Left lobe of liver (tissue), 2 donors: ENCODE results near the gene ELL2. TPM values are rescaled to one million over a fixed set of nuclear protein-coding genes. Genes with fewer than 3 reads are reported as not detected.
"Not testable (repeated sequence)": the region's sequence is repeated elsewhere in the genome, so short reads cannot be mapped to it uniquely, and the experiment has no call there.

Experiments used
- ATAC-seq: fragments of 200-7000 bp; cut with Tn5 transposase; one replicate; pipeline ENCODE4 v1.9.1; 2020; ENCODE audit warnings: mild to moderate bottlenecking, moderate library complexity
- DNase-seq: peaks from one replicate; pipeline ENCODE4 v3.0.0-alpha.2; 2020; ENCODE audit warnings: low spot score
- total RNA-seq: library from RNA; stranded (reverse); gene quantifications from one replicate; pipeline ENCODE4 v1.2.1, GENCODE V29; 2021
- donor health status: DM: no; HTN: no; CAD: no; lungs with moderate emphysema.
- donor health status: DM: no; HTN: yes; CAD: no.

ELL2 gene
- total RNA-seq, 1 donor from 2014 or later = 76.4 TPM

DNA sequence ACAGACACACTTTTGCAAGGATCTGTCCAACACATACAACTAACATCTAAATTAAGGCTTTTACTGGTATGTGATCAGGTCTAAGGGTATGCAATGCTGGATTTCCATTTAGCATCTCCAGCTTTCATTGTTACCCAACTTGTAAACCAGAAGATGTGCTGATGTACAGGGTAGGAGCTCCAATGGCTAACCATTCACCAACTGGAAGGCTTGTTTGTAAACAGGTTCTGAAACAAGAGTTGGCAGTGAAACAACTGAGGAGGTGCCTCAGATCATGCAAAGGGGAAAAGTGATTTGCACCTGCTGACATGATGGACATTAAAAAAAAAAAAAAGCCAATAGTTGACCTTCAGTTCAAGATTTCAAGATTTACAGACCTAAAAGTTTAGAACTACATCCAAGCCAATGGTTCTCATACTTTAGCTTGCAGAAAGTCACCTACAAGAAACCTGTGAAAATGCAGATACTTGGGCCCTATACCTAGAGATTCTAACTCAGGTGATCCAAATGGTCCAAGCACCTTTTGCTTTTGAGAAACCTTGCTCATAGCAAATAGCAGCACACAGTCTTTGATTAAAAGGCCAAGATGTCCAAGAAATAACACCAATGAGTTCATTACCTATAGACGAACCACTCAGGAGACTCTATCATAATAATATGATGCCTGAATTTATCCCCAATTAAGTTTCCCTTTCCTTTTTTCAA lies 75.2 kb downstream of the ELL2 start:
- ATAC-seq = no peak
- no peak for DNase-seq

DNA sequence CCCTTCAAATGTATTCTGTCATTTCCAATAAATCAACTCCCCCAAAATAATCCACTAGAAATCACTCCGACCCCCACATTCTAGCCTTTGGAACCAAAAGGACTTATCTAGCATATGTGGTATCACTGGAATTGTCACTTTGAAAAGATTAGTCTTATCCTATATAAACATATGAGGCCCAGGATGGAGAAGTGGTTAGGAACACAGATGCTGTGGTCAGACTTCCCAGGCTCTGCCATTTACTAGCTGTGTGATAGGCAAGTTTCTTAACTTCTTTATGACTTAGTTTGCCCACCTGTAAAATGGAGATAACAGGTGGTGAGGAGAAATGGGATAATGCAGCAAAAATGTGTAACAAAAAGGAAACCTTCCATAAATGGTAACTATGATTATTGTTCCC lies 77.1 kb downstream of the ELL2 start:
- DNase-seq = no peak

DNA sequence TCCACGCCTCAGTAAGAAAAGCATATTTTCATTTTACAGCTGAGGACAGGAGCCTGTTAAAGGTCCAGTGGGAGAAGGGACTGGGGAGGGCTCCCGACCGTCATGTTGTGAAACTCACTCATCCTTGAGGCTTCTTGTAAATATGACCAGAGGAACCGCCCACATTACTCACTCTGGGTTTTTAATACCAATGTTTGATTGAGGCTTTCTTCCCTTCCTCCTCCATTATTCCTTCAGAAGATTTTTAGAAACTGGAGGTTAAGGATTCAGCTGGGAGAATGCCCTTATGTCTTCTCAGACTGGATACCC lies 77.7 kb downstream of the ELL2 start:
- no peak for ATAC-seq

More for the DNA sequence above, 77.1 kb downstream of the ELL2 start:
- ATAC-seq = no peak

DNA sequence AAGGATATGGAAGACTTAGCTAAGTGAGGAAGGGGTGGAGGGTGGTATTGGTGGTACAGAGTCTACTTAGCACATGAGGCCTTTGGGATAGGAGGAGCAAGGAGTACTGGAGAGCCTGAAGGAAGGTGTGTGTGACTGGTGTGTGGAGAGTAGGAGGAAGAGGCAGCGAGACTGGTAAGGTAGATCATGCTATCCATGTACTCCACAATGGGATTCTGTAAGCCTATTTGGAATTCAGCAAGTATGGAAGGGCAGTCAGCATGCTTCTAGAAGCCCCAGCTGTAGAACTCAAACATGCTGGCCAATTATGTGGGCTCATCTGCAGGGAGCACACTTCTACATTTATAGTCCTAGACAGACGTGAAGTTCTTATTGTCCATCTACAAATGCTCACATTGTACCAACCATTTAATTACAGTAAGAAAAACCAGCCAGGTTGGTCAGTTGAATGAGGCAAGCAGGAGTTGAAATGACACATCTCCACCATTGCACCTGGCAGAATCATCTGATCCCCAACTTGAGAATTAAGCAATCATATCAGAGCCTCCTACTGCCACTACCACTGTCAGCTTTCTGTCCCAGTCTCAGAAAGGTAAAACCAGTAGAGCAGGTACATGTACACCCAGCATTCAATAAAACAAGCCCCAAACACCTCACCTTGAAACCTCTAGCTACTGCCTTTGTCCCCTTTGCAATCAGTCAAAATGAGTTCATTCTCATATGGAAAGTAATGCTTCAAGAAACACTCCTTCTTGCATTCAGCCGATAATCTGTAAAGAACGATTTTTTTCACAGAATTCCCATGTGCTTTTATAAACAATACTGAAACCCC lies 78.2 kb downstream of the ELL2 start:
- ATAC-seq = peak; percentile 3

More for the DNA sequence above, 77.7 kb downstream of the ELL2 start:
- no peak for DNase-seq

DNA sequence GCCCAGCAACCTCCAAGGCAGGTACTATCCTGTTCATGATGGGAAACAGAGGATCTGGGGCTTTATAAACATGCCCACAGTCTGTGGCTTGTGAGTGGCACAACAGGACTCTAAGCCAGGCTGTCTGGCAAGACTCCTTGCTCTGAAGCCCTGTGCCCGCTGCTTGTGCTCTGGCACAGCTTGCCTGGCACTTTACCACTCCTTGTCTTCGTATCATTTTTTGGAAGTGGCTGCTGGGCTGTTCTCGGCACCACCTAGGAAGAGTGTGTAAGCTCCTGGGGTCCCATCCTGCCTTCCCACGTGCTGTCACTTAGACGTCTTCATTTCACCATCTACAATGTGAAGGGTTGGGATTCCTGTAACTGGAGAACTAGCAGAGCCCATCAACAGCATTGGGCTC lies 79.8 kb downstream of the ELL2 start:
- ATAC-seq (peak; percentile 37), DNase-seq (no peak)

More for the DNA sequence above, 78.2 kb downstream of the ELL2 start:
- DNase-seq = no peak

DNA sequence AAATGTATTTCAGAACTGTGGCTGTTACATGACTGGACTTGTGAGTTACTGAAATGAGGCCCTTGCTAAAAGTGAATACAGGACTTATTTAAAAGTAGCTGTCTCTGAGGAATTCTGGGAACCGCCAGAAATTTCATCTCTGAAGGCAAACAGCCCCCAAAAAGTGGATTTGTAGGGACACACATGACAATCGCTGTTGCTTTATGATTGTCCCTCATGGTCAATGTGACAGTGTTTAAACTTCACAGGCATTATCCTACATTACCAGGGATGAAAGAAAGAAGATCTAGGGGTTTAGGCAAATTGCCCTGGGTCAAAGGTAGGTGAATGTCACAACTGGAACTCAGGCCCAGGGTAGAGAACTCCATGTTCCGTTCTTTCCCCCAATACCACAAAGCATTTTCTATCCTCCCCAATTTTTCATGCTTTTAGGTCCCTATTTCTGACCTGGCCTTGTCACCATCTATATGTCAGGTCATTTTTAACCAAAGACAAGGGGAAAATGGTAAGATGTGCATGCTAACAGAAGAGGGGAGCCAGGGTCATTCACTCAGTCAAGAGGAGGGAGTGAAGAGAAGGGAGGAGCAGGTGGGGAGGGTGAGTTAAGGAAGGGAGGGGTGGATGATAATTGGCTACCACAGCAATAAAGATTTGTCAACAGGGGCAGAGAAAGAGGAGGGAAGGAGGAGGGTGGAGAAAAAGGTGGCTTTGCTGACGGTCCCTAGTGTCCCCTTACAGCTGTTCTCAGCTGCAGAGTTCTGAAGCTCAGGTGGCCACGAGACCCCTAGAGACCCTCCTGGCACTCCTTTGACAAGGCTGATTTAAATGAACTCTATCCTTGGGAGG lies 81.3 kb downstream of the ELL2 start:
- DNase-seq = no peak
- peak; percentile 25 for ATAC-seq

DNA sequence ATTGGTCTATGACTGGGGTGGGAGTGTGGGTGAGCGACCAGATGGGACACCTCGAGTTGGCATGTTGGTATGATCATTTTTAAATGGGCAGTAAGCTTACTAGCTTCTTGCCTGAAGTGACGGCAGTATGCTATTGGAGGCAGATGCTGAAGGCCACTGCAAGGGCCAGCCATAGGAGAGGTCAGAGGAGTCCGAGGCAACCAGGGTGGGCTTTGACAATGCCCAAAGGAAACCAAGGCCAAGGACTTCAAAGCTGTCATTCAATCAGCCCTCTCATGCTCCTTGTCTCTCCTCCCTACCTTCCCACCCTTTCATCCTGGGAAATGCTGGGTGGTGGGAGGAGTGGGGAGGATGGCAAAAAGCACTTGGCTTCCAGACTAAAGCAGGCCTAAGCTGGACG lies 82.0 kb downstream of the ELL2 start:
- no peak for DNase-seq
- peak; percentile 2 for ATAC-seq

DNA sequence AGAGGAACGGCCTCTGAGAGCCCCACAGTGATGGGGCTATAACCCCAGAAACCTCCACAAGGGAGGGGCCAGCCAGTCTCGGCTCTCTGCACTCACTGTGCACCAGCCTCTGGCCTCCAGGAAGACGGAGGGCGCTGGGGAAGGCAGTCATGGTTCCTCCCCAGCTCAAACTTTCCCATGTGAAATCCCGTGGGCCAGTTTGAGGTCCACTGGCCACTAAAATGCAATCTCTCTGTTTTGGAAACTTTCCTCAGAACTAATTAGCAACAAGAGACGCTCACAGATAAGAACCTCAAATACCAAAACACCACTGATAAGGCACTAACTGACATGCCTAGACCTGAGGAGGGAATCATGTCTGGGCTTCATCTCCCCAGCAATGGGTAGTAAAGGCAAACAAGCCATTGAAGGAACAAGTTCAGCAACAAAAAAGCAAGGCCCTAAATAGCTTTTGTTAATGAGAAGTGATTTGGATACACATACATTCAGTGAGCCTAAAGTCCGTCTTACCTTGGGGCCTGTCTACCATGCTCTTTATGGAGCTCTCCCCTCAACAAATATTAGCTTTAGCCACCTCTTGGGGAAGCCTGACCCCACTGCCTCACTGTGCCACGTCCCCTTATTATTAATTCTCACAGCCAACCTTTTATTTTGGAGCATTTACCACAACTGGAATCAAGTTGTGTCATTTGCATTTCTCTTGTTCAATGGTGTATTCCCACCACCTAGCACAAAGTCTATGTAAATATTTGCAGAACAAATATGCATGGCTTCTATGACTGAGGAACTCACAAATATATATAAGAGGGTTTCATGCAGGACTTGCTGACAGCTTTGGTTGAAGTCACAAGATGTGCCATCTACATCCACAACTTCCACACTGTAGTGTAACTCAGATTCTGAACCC lies 83.0 kb downstream of the ELL2 start:
- ATAC-seq (peak; percentile 58), DNase-seq (no peak)

DNA sequence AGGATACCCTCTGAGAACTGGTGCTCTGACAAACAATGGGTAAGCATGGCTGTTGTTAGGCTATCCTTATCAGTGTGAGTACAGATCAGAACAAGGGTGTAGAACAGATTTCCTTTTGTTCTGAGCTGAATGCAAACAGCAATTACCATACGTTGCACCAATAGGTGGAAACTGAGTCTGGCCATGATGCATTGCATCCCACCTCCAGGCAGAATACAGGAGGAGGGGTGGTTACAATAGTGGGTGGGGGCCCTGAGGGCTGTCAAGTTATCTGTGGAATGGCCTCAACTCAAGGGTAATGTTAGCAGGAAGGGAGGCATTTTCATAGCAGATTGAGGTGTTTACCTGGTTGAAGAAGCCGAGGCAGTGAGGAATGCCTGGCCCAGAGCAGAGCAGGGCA lies 84.9 kb downstream of the ELL2 start:
- DNase-seq = no peak
- ATAC-seq = no peak

DNA sequence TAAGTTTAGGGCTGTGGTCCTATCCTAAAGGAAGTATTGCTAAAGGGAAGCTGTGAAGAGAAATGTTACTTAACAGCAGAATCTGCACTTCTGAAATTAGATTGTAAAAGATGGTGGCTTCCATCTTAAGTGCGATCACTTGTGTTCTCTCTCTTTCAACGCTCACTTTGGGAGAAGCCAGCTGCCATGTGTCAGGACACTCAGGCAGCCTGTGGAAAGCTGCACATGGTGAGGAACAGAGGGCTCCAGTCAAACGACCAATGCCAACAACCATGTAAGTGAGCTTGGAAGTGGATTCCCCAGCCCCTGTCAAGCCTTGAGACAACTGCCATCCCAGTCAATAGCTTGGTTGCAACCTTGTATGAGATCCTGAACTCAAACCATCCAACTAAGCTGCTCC lies 87.4 kb downstream of the ELL2 start:
- no peak for DNase-seq
- no peak for ATAC-seq

DNA sequence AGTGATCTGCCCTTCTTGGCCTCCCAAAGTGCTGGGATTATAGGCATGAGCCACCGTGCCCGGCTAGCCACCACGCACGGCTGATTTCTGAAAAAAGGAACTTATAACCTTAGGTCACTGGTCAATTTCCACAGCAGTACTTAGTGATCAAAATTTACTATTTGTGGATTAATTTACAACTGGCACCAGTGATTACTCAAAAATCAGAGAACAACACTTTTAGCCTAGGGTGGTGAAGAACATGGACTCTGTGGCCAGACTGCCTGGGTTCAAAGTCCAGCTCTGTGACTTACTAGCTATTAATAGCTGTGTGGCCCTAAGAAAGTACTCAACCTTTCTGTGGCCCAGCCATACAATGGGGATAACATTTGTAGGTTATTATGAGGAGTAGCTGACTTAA lies 88.3 kb downstream of the ELL2 start:
- DNase-seq (peak; percentile 79), ATAC-seq (peak; percentile 74)

DNA sequence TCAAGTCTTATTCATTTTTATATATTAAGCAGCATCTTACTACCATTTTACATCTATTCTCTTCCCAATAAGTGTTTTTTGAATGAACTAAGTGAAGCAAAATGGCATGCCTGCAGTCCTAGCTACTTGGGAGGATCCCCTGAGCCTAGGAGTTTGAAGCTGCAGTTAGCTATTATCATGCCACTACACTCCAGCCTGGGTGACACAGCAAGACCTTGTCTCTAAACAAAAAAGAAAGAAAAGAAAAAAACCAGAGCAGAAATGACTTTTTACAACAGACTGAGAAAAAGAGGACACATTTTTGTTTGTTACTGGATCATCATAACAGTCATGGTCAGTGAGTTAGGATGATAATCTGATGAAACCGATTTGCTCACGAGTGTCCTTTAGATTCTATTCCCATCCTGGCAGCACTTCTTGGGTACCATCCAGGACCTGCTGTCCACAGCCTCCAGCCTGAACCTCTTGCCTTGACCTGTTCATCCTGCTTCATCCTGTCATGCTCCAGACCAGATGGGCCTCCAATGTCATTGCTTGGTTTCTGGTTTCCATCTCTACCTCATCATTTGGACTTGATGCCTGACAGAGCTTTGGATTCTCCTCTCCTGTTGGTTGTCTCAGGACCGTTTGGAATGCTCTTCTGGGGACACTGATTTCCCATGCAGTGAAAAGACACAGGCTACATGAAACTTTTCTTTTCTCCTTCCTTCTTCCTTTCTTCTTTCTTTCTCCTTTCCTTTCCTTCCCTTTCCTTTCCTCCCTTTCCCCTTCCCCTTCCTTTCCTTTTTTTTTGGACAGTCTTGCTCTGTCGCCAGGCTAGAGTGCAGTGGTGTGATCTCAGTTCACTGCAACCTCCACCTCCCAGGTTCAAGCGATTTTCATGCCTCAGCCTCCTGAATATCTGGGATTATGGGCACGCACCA lies 89.0 kb downstream of the ELL2 start:
- DNase-seq (peak; percentile 81), ATAC-seq (peak; percentile 77)

DNA sequence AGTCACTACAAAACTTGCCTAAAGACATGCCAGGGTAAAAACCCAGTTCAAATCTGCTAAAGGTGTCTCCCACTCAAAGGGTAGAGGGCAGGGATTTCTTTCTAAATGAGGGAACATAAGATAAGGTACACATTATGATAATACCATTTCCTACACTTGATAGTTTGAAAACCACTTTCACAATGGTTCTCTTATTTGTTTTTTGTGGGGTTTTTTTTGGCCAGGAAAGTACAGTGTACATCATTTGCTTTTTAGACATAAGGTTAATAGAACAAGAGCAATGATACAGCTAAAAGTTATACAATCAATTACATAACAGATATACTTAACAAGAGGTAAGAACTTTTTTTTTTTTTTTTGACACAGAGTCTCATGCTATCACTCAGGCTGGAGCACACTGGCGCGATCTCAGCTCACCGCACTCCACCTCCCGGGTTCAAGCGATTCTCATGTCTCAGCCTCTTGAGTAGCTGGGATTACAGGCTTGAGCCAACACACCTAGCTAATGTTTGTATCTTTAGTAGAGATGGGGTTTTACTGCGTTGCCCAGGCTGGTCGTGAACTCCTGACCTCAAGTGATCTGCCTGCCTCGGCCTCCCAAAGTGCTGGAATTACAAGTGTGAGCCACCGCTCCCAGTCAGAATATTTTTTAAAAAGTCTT lies 90.4 kb downstream of the ELL2 start:
- no peak for ATAC-seq

DNA sequence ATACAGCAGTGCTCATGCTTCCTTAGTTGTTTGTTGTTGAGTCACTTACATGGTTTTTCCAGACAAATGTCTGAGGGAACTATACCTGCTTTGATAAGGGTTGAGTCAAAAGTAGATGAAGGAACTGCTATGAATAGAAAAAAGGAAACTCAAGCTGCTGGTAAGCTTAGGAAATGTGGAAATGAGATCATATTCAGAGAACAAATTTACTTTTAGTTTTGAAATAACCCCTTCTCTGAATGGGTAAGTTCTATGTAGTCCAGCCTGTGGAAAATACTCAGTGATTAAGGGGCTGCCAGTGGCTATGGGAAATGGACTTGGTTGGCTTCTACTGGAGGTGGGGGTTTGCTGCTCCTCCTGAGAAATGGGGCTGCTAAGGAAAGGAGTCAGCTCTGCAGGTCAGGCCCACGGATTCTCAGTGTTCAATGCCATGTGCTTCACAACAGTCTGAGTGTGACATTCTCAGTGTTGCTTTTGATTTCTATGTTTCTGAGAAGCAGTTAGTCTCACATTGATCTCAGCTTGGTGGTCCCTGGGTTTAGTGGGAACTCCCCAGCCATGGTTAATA lies 91.5 kb downstream of the ELL2 start:
- DNase-seq (no peak), ATAC-seq (peak; percentile 3)

More for the DNA sequence above, 90.4 kb downstream of the ELL2 start:
- no peak for DNase-seq

DNA sequence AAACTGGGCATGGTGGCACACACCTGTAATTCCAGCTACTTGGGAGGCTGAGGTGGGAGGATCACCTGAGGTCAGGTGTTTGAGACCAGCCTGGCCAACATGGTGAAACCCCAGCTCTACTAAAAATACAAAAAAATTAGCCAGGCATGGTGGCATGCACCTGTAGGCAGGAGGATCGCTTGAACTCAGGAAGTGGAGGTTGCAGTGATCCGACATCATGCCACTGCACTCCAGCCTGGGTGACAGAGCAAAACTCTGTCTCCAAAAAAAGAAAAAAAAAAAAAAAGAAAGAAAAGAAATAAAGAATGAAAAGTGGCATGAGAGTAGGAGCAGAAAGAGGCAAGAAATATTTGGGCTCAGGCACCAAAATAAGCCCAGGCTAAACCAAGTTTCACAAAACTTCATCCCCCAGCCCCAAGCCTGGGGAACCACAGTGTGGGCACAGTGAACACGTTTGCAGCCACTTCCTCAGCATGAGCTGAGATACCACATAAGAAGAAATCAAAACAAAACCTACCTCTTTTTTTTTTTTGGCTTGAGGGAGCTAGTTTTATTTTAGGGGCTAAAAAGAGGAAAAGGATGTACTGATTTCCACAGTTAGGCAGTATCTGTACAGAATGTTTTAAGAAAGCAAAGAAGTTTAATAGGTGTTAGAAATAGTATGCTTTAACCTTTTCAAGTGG lies 92.3 kb downstream of the ELL2 start:
- ATAC-seq, DNase-seq: not testable (repeated sequence)

DNA sequence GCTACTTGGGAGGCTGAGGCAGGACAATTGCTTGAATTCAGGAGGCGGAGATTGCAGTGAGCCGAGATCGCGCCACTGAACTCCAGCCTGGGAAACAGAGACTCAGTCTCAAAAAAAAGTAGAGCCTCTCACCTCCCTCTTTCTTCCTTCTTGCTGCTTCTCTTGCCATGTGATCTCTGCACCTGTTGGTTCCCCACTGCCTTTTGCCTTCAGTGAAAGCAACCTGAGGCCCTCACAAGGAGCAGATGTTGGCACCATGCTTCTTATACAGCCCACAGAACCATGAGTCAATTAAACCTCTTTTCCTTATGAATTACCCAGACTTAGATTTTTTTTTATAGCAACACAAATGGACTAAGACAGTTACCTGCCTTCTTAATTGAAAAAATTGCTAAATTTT lies 93.5 kb downstream of the ELL2 start:
- DNase-seq = no peak

DNA sequence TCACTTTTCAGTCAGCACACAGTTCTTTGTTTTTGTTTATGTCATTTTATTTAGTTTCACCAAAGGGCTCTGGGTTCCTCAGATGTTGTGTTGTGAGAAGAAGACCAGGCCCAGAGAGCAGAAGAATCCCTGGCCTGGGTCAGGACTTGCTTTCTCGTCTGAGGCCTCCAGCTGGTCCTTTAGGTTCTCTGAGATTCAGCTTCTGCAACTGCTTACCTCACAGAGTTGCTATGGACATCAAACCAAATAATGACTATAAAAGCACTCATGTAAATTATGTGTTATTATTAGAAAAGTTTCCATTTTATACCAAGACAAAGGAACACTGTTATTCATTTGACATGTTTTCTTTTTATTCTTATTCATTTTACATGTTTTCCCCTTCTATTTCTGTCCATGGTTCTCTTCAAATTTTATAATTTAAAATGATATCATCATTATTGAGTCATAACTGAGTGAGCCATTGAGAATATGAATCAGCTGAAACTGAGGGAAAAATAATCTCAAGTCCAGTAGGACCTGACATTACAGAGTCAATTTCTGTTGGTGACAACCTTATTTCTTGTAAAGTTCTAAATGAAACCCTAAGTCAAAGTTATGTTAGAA lies 95.1 kb downstream of the ELL2 start:
- DNase-seq (no peak), ATAC-seq (no peak)

More for the DNA sequence above, 93.5 kb downstream of the ELL2 start:
- no peak for ATAC-seq
